ENCODE results near the gene CD109. TPM values are rescaled to one million over a fixed set of nuclear protein-coding genes. Genes with fewer than 3 reads are reported as not detected.
A peak's percentile ranks its signal among the peaks of the same experiment; 100 is the strongest.

CD109 gene
- total RNA-seq, 1 experiment from 2014 or later, result 4.9 TPM

DNA sequence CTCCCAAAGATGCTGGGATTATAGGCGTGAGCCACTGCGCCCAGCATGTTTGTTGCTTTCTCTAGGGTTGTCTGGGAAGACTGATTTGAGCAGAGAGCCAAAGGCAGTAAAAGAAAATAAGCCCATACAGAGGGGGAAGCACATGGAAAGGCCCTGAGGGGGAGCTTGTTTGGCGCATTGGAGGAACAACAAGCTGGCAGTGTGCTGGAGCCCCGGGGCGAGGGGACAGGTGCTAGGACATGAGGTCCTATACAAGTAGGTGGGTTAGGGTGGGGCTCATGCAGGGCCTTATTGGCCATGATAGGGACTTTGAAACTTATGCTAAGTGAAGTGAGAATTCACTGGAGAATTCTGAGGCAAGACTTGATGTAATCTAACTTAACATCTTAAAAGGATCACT, 35.3 kb downstream of the CD109 start:
- H3K27me3 ChIP-seq, result no peaks in the 10 kb centered on the region
- H3K27ac ChIP-seq, result no peak overlapping the region
- H3K4me1 ChIP-seq, result no peaks in the 10 kb centered on the region
- no peaks in the 10 kb centered on the region for H3K36me3 ChIP-seq
- no peak overlapping the region for H3K4me3 ChIP-seq
- DNase-seq, result no peak
- H3K9me3 ChIP-seq (replicated peaks), result no peaks in the 10 kb centered on the region

DNA sequence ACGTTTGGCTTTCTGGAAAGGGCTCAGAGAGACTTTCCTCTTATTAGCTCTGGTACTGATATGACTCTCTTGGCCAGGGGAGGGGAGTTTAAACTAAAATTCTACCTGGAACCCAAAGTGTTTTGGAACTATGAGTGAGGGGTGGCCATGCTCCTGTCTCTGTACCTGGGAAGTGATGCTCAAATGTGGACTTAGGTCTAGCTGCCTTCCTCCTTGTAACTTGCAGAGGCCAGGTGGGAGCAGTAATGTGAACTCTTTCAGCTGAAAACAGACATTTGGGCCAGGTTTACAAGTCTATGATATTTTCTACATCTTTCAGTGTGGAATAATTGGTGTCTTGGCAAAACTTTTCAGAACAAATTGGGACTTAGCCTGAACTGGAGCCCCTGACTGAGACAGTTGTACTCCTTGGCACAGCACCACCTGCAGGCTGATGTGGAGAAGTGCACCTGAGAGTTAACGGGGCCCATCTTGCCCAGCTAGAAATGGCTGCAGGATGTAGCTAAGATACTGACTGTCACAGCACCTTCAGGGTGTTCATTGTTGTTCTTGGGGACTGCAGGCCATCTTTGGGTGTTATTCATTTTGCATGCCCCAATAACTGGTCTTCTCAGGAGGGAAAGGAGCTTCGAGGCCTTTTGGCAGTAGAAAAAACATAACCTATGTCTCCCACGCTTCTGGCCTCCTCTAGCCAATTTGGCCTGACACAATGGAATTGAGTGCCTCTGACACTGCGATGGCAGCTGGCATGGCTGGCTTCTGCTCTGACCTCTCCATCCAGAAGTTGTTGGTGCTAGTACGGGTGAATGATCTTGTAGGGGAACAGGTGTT, 37.1 kb downstream of the CD109 start:
- peak; percentile 52 to 85 for DNase-seq
- no peaks in the 10 kb centered on the region for H3K9me3 ChIP-seq (replicated peaks)
- H3K4me3 ChIP-seq, result no peak overlapping the region
- H3K36me3 ChIP-seq, result no peaks in the 10 kb centered on the region
- H3K4me1 ChIP-seq, result no peaks in the 10 kb centered on the region
- no peaks in the 10 kb centered on the region for H3K27me3 ChIP-seq
- no peak overlapping the region for H3K27ac ChIP-seq

DNA sequence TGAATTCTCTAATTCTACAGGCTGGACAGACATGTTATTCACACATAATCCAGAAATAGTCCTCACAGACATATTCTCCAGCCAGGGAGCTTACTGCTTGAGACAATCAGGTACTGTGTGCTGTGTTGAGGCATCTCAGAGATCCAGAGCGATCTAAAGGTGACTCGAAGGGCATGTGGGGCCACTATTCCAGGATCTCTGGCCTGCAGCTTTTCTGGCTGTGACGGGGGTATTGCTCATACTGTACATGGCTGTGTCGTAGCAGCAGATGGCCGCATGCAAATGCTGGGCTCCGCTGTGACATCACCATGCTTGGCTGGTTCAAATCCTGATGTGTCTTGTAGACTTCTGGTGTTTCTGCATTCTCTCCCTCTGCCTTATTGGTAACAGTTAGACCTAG, 37.8 kb downstream of the CD109 start:
- Histone ChIP-seq H3K27me3 (no peaks in the 10 kb centered on the region), H3K4me3 (no peak overlapping the region), H3K27ac (no peak overlapping the region), H3K36me3 (no peaks in the 10 kb centered on the region), H3K9me3 (replicated peaks) (no peaks in the 10 kb centered on the region), H3K4me1 (no peaks in the 10 kb centered on the region)
- DNase-seq, result no peak

DNA sequence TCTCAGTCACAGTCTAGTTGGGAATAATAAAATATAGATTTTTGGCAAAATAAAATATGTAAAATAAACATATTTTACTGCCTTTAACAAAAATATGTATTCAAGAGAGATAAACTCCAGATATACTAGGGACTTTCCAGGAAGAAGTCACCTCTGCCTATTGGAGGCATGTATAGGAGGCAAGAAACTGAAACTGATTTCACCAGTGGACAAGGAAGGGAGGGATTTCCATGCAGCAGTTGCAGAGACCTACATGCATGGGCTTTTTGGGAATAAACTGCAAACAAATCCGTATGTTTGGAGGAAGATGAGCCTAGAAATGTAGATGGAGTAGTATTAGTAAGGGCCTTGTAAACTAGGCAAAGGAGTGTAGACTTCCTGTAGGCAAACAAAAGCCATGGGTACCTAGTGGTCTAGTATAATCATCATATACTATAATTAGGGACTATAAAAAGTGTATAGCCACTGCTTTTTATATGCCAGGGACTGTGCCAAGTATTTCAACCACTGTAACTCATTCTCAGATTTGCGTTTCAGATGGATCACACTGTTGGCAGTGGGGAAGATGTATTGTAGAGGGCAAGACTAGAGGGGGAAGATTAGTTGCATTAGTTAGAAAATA, 38.9 kb downstream of the CD109 start:
- Histone ChIP-seq H3K4me1 (no peaks in the 10 kb centered on the region), H3K9me3 (replicated peaks) (no peaks in the 10 kb centered on the region), H3K4me3 (no peak overlapping the region), H3K27me3 (no peaks in the 10 kb centered on the region), H3K27ac (no peak overlapping the region), H3K36me3 (no peaks in the 10 kb centered on the region)
- DNase-seq, result no peak

- no peaks in the 10 kb centered on the region for H3K36me3 ChIP-seq
- H3K4me1 ChIP-seq, result no peaks in the 10 kb centered on the region
- DNase-seq, result no peak
- no peaks in the 10 kb centered on the region for H3K27me3 ChIP-seq
- no peaks in the 10 kb centered on the region for H3K9me3 ChIP-seq (replicated peaks)
- H3K27ac ChIP-seq, result no peak overlapping the region
- H3K4me3 ChIP-seq, result no peak overlapping the region
These were observed 42.5 kb downstream of the CD109 start for GRCh38 chr6:73738367-73739028.

GRCh38 chr6:73739096-73739495, 43.1 kb downstream of the CD109 start:
- no peak overlapping the region for H3K4me3 ChIP-seq
- H3K4me1 ChIP-seq, result no peaks in the 10 kb centered on the region
- peak; percentile 5 to 80 for DNase-seq
- no peak overlapping the region for H3K27ac ChIP-seq
- H3K9me3 ChIP-seq (replicated peaks), result no peaks in the 10 kb centered on the region
- no peaks in the 10 kb centered on the region for H3K27me3 ChIP-seq
- H3K36me3 ChIP-seq, result no peaks in the 10 kb centered on the region

DNA sequence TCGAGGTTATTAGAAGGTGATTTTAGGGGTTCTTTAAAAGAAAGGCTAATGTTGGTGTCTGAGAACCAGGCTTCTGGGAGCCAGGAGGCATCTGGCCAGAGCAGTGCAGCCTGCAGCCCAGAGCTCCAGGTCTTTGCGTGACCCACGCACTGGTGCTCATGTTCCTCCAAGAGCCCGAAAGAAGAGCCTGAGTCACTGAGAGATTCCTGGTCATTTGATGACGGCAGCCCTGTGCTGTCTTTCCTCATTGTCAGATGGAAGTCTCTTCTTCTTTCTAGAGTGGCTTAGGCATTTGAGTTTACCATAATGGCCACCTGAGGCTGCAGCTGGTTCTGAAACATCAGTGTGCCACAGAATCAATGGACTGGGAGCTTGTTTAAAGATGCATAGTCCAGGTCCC, 46.4 kb downstream of the CD109 start:
- DNase-seq, result no peak
- no peaks in the 10 kb centered on the region for H3K36me3 ChIP-seq
- no peaks in the 10 kb centered on the region for H3K9me3 ChIP-seq (replicated peaks)
- no peak overlapping the region for H3K27ac ChIP-seq
- no peak overlapping the region for H3K4me3 ChIP-seq
- H3K4me1 ChIP-seq, result no peaks in the 10 kb centered on the region
- H3K27me3 ChIP-seq, result no peaks in the 10 kb centered on the region

- no peak overlapping the region for H3K4me3 ChIP-seq
- H3K36me3 ChIP-seq, result no peaks in the 10 kb centered on the region
- no peaks in the 10 kb centered on the region for H3K27me3 ChIP-seq
- H3K27ac ChIP-seq, result no peak overlapping the region
- DNase-seq, result no peak
- no peaks in the 10 kb centered on the region for H3K9me3 ChIP-seq (replicated peaks)
- H3K4me1 ChIP-seq, result no peaks in the 10 kb centered on the region
These were observed 47.1 kb downstream of the CD109 start for GRCh38 chr6:73743081-73743480.

DNA sequence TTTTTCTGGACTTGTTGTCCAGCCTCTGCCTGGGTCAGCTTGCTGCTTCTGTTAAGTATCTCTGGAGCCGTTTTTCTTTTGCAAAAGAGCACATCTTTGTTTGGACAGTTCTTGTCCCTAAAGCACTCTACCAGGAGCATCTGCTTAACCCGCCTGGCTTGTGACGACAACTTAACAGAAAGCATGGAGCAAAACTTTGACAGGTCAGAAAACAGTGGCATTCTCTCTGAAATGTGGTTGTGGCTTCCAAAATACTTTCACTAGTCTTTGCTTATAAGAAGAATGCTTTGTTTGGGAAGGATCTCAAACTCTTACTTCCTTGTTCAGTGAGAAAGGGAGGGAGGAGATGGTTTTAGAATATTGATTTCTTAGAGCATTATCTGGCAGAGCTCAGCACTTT, 47.6 kb downstream of the CD109 start:
- Histone ChIP-seq H3K27me3 (no peaks in the 10 kb centered on the region), H3K4me1 (no peaks in the 10 kb centered on the region), H3K36me3 (no peaks in the 10 kb centered on the region), H3K4me3 (no peak overlapping the region), H3K9me3 (replicated peaks) (no peaks in the 10 kb centered on the region), H3K27ac (no peak overlapping the region)
- DNase-seq, result no peak

DNA sequence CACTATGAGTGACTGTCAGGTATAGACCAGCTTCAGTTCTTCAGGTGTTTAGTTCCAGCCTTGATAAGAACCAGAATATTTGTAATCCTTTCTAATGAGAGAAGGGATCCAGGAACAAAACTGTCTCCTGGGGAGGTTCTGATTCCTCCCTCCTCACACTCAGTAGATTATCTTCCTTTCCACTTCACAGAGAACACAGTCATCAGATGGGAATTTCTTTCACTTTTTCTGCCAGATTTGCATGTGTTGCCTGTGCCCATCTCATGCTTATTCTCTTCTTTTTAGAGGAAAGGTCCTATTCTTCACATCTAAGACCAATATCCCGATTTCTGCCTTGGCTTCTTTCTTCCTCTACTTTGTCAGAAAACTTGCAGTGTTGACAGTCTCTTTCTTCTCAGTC, 50.8 kb downstream of the CD109 start:
- H3K4me1 ChIP-seq, result no peaks in the 10 kb centered on the region
- no peaks in the 10 kb centered on the region for H3K36me3 ChIP-seq
- no peaks in the 10 kb centered on the region for H3K9me3 ChIP-seq (replicated peaks)
- no peak overlapping the region for H3K4me3 ChIP-seq
- H3K27ac ChIP-seq, result no peak overlapping the region
- no peak for DNase-seq
- H3K27me3 ChIP-seq, result no peaks in the 10 kb centered on the region

- Histone ChIP-seq H3K27me3 (no peaks in the 10 kb centered on the region), H3K36me3 (no peaks in the 10 kb centered on the region), H3K4me3 (no peak overlapping the region), H3K27ac (no peak overlapping the region), H3K9me3 (replicated peaks) (no peaks in the 10 kb centered on the region), H3K4me1 (no peaks in the 10 kb centered on the region)
- no peak for DNase-seq
These were observed 51.3 kb downstream of the CD109 start for GRCh38 chr6:73747289-73747688.

GRCh38 chr6:73752943-73753342, 56.9 kb downstream of the CD109 start:
- H3K9me3 ChIP-seq (replicated peaks), result no peaks in the 10 kb centered on the region
- H3K4me1 ChIP-seq, result no peaks in the 10 kb centered on the region
- H3K4me3 ChIP-seq, result no peak overlapping the region
- no peaks in the 10 kb centered on the region for H3K36me3 ChIP-seq
- no peak overlapping the region for H3K27ac ChIP-seq
- H3K27me3 ChIP-seq, result no peaks in the 10 kb centered on the region
- no peak for DNase-seq

DNA sequence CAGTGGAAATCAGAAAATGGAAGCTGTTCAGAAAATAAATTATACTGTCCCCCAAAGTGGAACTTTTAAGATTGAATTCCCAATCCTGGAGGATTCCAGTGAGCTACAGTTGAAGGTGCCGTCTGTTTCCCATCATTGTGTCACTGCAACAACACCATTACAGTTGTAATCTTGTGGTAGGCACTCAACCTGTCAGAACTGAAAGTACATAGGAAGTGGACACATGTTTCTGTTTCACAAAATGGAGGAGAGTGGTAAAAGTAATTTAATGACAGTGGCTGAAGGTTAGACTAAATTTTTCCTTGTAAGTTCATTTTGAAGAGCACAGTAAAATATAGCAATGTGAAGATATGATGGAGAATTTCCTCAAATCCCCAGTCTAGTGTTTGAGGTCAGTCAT, 70.0 kb downstream of the CD109 start:
- H3K36me3 ChIP-seq, result no peaks in the 10 kb centered on the region

GRCh38 chr6:73768558-73768957, 72.6 kb downstream of the CD109 start:
- H3K4me3 ChIP-seq, result no peak overlapping the region
- no peaks in the 10 kb centered on the region for H3K4me1 ChIP-seq
- H3K27ac ChIP-seq, result no peak overlapping the region
- no peaks in the 10 kb centered on the region for H3K27me3 ChIP-seq
- DNase-seq, result no peak
- H3K36me3 ChIP-seq, result no peaks in the 10 kb centered on the region
- H3K9me3 ChIP-seq (replicated peaks), result no peaks in the 10 kb centered on the region; the same call in 1 of the 2 replicates

More for the DNA sequence above, 70.0 kb downstream of the CD109 start:
- DNase-seq, result no peak
- Histone ChIP-seq H3K27me3 (no peaks in the 10 kb centered on the region), H3K4me1 (no peaks in the 10 kb centered on the region), H3K9me3 (replicated peaks) (no peaks in the 10 kb centered on the region; the same call in 1 of the 2 replicates), H3K27ac (no peak overlapping the region), H3K4me3 (no peak overlapping the region)

GRCh38 chr6:73769976-73770375, 74.0 kb downstream of the CD109 start:
- H3K4me3 ChIP-seq, result no peak overlapping the region
- no peaks in the 10 kb centered on the region for H3K36me3 ChIP-seq
- DNase-seq, result no peak
- H3K27me3 ChIP-seq, result no peaks in the 10 kb centered on the region
- H3K4me1 ChIP-seq, result no peaks in the 10 kb centered on the region
- no peaks in the 10 kb centered on the region; the same call in 1 of the 2 replicates for H3K9me3 ChIP-seq (replicated peaks)
- H3K27ac ChIP-seq, result no peak overlapping the region

Measured in SJCRH30 (cell line).